SK-N-SH (cell line): Measurements from ENCODE around the gene PIP5K1C. TPM values are rescaled to one million over a fixed set of nuclear protein-coding genes. Genes with fewer than 3 reads are reported as not detected.

Source experiments
- CTCF ChIA-PET: fragments of 300-600, 350-600 bp; formaldehyde crosslinking; extraction: SDS; loops from one replicate; lab custom pipeline; 2021; lab: Yijun Ruan, JAX
- POLR2A ChIA-PET: fragments of 350-600 bp; sonication (Branson Sonifier 250); formaldehyde crosslinking; extraction: SDS; loops from one replicate; lab custom pipeline; 2020; ENCODE audit warnings: antibody characterized with exemption, inconsistent platforms; lab: Yijun Ruan, JAX
- DNase-seq: peaks from one replicate; pipeline ENCODE4 v3.0.0; 2012
- H2AFZ ChIP-seq: fragments of 200-600 bp; sonication (generic); 2 replicates; pipeline ENCODE4 v1.8.1; 2016; ENCODE audit warnings: antibody characterized with exemption, mild to moderate bottlenecking, low read depth
- H3F3A ChIP-seq: fragments of 200-600 bp; sonication (generic); replicated peaks from 2 replicates; pipeline ENCODE3; 2016; ENCODE audit warnings: antibody characterized with exemption, mild to moderate bottlenecking; ENCODE audit not compliant: insufficient read depth
- H3K27ac ChIP-seq, 2 experiments: fragments of 200-500 bp in 1 of 2; fragments of 200-600 bp in 1 of 2; sonication (Bioruptor generic) in 1 of 2; sonication (generic), shearing (Covaris generic) in 1 of 2; 2 replicates each; pipeline versions ENCODE4 v1.5.1 to v1.6.1; 2014 to 2016; ENCODE audit warnings: low read depth in 2 of 2, inconsistent platforms in 1 of 2, low read length in 1 of 2, mild to moderate bottlenecking in 1 of 2, mixed read lengths in 1 of 2
- H3K27me3 ChIP-seq: fragments of 200-600 bp; sonication (generic), shearing (Covaris generic); 2 replicates; pipeline ENCODE4 v1.6.1; 2016; ENCODE audit warnings: mixed run types; ENCODE audit not compliant: insufficient read depth
- H3K36me3 ChIP-seq, 2 experiments: fragments of 200-500 bp in 1 of 2; fragments of 200-600 bp in 1 of 2; sonication (Bioruptor generic) in 1 of 2; sonication (generic) in 1 of 2; replicated peaks in 1 of 2; 2 replicates each; pipeline versions ENCODE3 to v1.5.1; 2014 to 2016; ENCODE audit warnings: low read length in 1 of 2, mild to moderate bottlenecking in 1 of 2; ENCODE audit not compliant: insufficient read depth in 2 of 2, control insufficient read depth in 1 of 2
- H3K4me1 ChIP-seq, 2 experiments: fragments of 200-500 bp in 1 of 2; fragments of 200-600 bp in 1 of 2; sonication (Bioruptor generic) in 1 of 2; sonication (generic), shearing (Covaris generic) in 1 of 2; 2 replicates each; pipeline versions ENCODE4 v1.5.1 to v1.6.1; 2014 to 2016; ENCODE audit warnings: low read depth in 1 of 2, low read length in 1 of 2, mixed run types in 1 of 2; ENCODE audit not compliant: insufficient read depth in 2 of 2, control insufficient read depth in 1 of 2
- H3K4me2 ChIP-seq: fragments of 200-600 bp; sonication (generic), shearing (Covaris generic); 2 replicates; pipeline ENCODE4 v1.6.1; 2017; ENCODE audit warnings: mixed run types
- H3K4me3 ChIP-seq, 2 experiments: fragments of 200-500 bp in 1 of 2; fragments of 200-600 bp in 1 of 2; sonication (Bioruptor generic) in 1 of 2; sonication (generic), shearing (Covaris generic) in 1 of 2; 2 replicates each; pipeline versions ENCODE4 v1.5.1 to v1.8.1; 2014 to 2016; ENCODE audit warnings: low read depth in 2 of 2, inconsistent platforms in 1 of 2, low read length in 1 of 2, mild to moderate bottlenecking in 1 of 2, mixed read lengths in 1 of 2, moderate library complexity in 1 of 2
- H3K79me2 ChIP-seq: fragments of 200-600 bp; sonication (generic); 2 replicates; pipeline ENCODE4 v1.8.1; 2017; ENCODE audit warnings: mild to moderate bottlenecking; ENCODE audit not compliant: insufficient read depth
- H3K9ac ChIP-seq: fragments of 200-600 bp; sonication (generic); 2 replicates; pipeline ENCODE4 v1.6.1; 2017; ENCODE audit warnings: mixed run types
- H3K9me2 ChIP-seq: fragments of 200-600 bp; sonication (generic); 2 replicates; pipeline ENCODE4 v1.6.1; 2017; ENCODE audit warnings: mixed run types
- H3K9me3 ChIP-seq: fragments of 200-600 bp; sonication (generic); 2 replicates; pipeline ENCODE4 v1.6.1; 2017; ENCODE audit warnings: mixed run types, mild to moderate bottlenecking, moderate library complexity
- H4K20me1 ChIP-seq: fragments of 200-600 bp; sonication (generic); 2 replicates; pipeline ENCODE4 v1.6.1; 2017; ENCODE audit warnings: mild to moderate bottlenecking, mixed run types; ENCODE audit not compliant: insufficient read depth
- CHD2 ChIP-seq: fragments of 150-350 bp; IDR thresholded peaks from 2 replicates; pipeline ENCODE4 v1.6.1; 2018; ENCODE audit warnings: low read length; ENCODE audit not compliant: partially characterized antibody
- EP300 ChIP-seq, 2 experiments: IDR thresholded peaks; 2 replicates each; pipeline versions ENCODE4 v1.4.0 to v1.6.1; 2012; ENCODE audit warnings: borderline replicate concordance in 1 of 2, low read depth in 1 of 2, low read length in 1 of 2
- FOXM1 ChIP-seq: IDR thresholded peaks from 2 replicates; pipeline ENCODE4 v1.4.0; 2012; ENCODE audit warnings: low read depth, mild to moderate bottlenecking
- GABPA ChIP-seq: IDR thresholded peaks from 2 replicates; pipeline ENCODE4 v1.4.0; 2012; ENCODE audit warnings: low read depth, mild to moderate bottlenecking
- JUND ChIP-seq: IDR thresholded peaks from 2 replicates; pipeline ENCODE4 v1.4.0; 2012
- MXI1 ChIP-seq: IDR thresholded peaks from 2 replicates; pipeline ENCODE4 v1.6.1; 2012; ENCODE audit warnings: mild to moderate bottlenecking, low read depth, low read length, improper control_type of control experiment
- NFIC ChIP-seq: IDR thresholded peaks from 2 replicates; pipeline ENCODE4 v1.4.0; 2012; ENCODE audit warnings: borderline replicate concordance
- NRF1 ChIP-seq: IDR thresholded peaks from 2 replicates; pipeline ENCODE4 v1.6.1; 2012; ENCODE audit warnings: low read depth, mild to moderate bottlenecking, low read length
- POLR2AphosphoS5 ChIP-seq: IDR thresholded peaks from 2 replicates; pipeline ENCODE4 v1.6.1; 2012; ENCODE audit warnings: low read depth, low read length
- RCOR1 ChIP-seq: fragments of 150-350 bp; IDR thresholded peaks from 2 replicates; pipeline ENCODE4 v1.6.1; 2017; ENCODE audit warnings: antibody characterized with exemption, low read length
- SMC3 ChIP-seq: IDR thresholded peaks from 2 replicates; pipeline ENCODE4 v1.6.1; 2012; ENCODE audit warnings: low read depth, low read length, improper control_type of control experiment
- TAF1 ChIP-seq: IDR thresholded peaks from 2 replicates; pipeline ENCODE4 v1.6.1; 2012; ENCODE audit warnings: low read depth, mild to moderate bottlenecking, low read length, moderate library complexity, borderline replicate concordance
- WGBS: methylation state at CpG from one replicate; pipeline ENCODE4 v1.1.6; 2017; ENCODE audit warnings: low lambda C conversion rate; 5-methylcytosine and 5-hydroxymethylcytosine counted together
- polyA plus RNA-seq, 3 experiments: library from polyadenylated mRNA; depleted of rRNA; stranded (reverse); fragments of >200 nt; gene quantifications; 2 replicates each; pipeline ENCODE4 v1.2.3, GENCODE V29; 2012
- TF ChIP-seq, protein P1 (sequence below): fragments of 150-350 bp; IDR thresholded peaks from 2 replicates; pipeline ENCODE4 v1.6.1; 2016; ENCODE audit warnings: mild to moderate bottlenecking, low read depth, low read length
- TF ChIP-seq, protein P2 (sequence below): IDR thresholded peaks from 2 replicates; pipeline ENCODE4 v1.6.1; 2012; ENCODE audit warnings: mild to moderate bottlenecking, low read depth, low read length, moderate library complexity
- TF ChIP-seq, protein P3 (sequence below): IDR thresholded peaks from 2 replicates; pipeline ENCODE4 v1.4.0; 2012; ENCODE audit warnings: low read depth, borderline replicate concordance

PIP5K1C gene
- polyA plus RNA-seq, 1 of the 3 experiments (the other 2 are of a cell fraction): 12.3 TPM

DNA sequence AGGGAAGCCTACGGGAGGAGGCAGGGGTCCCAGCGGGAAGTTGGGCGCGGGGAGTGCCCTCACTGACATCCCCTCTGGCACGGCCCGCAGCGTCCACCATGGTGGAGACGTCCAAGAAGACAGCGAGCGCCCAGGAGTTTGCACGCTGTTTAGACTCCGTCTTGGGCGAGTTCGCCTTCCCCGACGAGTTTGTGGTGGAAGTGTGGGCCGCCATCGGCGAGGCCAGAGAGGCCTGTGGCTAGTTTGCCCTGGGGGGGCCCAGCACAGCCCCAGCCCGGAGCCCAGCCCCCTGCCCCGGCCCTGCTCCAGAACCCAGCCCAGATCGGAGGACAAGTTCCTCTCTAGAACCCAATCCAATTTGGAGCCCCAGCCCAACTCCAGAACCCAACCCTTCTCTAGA lies 110.3 kb downstream of the PIP5K1C start:
- Histone ChIP-seq H3K4me2 (no peak overlapping the region), H3K36me3 (no peaks in the 10 kb centered on the region), H4K20me1 (no peaks in the 10 kb centered on the region), H3K9me2 (no peaks in the 10 kb centered on the region), H3K27me3 (no peaks in the 10 kb centered on the region), H3K4me1 (peaks cover 0 to 7% of the 10 kb centered on the region in 2 experiments; a peak in 1 of 4 replicates), H2AFZ (no peak overlapping the region), H3F3A (peaks cover 13% of the 10 kb centered on the region), H3K79me2 (no peaks in the 10 kb centered on the region), H3K4me3 (no peak overlapping the region), H3K9ac (no peak overlapping the region), H3K27ac (no peak overlapping the region), H3K9me3 (no peaks in the 10 kb centered on the region)
- no peak for DNase-seq
- TF ChIP-seq EP300 (IDR thresholded peaks at IDR 0.05; ENCODE audit: borderline replicate concordance in 1 of 2, low read depth in 1 of 2, low read length in 1 of 2) (no peak), NRF1 (no peak), TAF1 (no peak), POLR2AphosphoS5 (no peak), FOXM1 (no peak), RCOR1 (no peak), SMC3 (no peak), GABPA (no peak), CHD2 (no peak)
- TF ChIP-seq, protein P1, sequence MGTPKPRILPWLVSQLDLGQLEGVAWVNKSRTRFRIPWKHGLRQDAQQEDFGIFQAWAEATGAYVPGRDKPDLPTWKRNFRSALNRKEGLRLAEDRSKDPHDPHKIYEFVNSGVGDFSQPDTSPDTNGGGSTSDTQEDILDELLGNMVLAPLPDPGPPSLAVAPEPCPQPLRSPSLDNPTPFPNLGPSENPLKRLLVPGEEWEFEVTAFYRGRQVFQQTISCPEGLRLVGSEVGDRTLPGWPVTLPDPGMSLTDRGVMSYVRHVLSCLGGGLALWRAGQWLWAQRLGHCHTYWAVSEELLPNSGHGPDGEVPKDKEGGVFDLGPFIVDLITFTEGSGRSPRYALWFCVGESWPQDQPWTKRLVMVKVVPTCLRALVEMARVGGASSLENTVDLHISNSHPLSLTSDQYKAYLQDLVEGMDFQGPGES: no peak
- ChIA-PET POLR2A (no interaction called here), CTCF (interaction anchor here (0.6 to 1.1 kb wide), 3 partner anchors 64 to 285 kb away, joined by 3 to 4 read pairs (median 4); no protein-coding TSS in a partner anchor)
- 86% methylated on average over 13 of the region's 22 CpGs for WGBS

DNA sequence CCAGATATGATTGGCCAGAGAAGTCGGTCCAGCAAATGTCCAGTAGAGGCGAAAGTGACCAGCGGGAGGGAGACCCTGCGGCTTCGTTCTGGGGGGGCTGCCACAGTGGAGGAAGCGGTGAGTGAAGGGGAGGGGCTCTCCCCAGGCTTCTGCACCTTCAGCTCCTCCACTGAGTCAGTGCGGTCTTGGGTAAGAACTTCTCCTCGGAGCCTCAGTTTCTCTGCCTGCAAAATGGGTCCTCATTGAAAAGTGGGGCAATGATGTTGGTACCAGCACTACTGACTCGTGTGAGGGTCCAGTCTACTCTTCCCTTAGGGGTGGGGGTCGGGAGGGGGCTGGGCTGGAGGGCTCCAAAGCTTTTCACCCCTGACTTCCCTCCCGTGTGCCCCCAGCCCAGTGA lies 110.8 kb downstream of the PIP5K1C start:
- Histone ChIP-seq H3K9me3 (no peaks in the 10 kb centered on the region), H3K4me2 (no peak overlapping the region), H3K36me3 (no peaks in the 10 kb centered on the region), H3K79me2 (no peaks in the 10 kb centered on the region), H4K20me1 (no peaks in the 10 kb centered on the region), H3F3A (peaks cover 13% of the 10 kb centered on the region), H2AFZ (no peak overlapping the region), H3K4me1 (peaks cover 0 to 7% of the 10 kb centered on the region in 2 experiments; a peak in 1 of 4 replicates), H3K27ac (no peak overlapping the region), H3K9ac (no peak overlapping the region), H3K4me3 (no peak overlapping the region), H3K27me3 (no peaks in the 10 kb centered on the region), H3K9me2 (no peaks in the 10 kb centered on the region)
- no peak for DNase-seq
- POLR2A ChIA-PET: no interaction called here
- WGBS: 37% methylated on average over 10 of the region's 11 CpGs
- TF ChIP-seq NFIC: no peak
- TF ChIP-seq, protein P2, sequence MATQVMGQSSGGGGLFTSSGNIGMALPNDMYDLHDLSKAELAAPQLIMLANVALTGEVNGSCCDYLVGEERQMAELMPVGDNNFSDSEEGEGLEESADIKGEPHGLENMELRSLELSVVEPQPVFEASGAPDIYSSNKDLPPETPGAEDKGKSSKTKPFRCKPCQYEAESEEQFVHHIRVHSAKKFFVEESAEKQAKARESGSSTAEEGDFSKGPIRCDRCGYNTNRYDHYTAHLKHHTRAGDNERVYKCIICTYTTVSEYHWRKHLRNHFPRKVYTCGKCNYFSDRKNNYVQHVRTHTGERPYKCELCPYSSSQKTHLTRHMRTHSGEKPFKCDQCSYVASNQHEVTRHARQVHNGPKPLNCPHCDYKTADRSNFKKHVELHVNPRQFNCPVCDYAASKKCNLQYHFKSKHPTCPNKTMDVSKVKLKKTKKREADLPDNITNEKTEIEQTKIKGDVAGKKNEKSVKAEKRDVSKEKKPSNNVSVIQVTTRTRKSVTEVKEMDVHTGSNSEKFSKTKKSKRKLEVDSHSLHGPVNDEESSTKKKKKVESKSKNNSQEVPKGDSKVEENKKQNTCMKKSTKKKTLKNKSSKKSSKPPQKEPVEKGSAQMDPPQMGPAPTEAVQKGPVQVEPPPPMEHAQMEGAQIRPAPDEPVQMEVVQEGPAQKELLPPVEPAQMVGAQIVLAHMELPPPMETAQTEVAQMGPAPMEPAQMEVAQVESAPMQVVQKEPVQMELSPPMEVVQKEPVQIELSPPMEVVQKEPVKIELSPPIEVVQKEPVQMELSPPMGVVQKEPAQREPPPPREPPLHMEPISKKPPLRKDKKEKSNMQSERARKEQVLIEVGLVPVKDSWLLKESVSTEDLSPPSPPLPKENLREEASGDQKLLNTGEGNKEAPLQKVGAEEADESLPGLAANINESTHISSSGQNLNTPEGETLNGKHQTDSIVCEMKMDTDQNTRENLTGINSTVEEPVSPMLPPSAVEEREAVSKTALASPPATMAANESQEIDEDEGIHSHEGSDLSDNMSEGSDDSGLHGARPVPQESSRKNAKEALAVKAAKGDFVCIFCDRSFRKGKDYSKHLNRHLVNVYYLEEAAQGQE: no peak
- TF ChIP-seq CHD2: no peak
- TF ChIP-seq NRF1: no peak
- no peak for TF ChIP-seq JUND
- TF ChIP-seq, protein P3, sequence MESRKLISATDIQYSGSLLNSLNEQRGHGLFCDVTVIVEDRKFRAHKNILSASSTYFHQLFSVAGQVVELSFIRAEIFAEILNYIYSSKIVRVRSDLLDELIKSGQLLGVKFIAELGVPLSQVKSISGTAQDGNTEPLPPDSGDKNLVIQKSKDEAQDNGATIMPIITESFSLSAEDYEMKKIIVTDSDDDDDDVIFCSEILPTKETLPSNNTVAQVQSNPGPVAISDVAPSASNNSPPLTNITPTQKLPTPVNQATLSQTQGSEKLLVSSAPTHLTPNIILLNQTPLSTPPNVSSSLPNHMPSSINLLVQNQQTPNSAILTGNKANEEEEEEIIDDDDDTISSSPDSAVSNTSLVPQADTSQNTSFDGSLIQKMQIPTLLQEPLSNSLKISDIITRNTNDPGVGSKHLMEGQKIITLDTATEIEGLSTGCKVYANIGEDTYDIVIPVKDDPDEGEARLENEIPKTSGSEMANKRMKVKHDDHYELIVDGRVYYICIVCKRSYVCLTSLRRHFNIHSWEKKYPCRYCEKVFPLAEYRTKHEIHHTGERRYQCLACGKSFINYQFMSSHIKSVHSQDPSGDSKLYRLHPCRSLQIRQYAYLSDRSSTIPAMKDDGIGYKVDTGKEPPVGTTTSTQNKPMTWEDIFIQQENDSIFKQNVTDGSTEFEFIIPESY: no peak
- TF ChIP-seq MXI1: no peak
- CTCF ChIA-PET: interaction anchor here (0.6 to 1.0 kb wide), 2 partner anchors 64 to 285 kb away, joined by 3 to 4 read pairs; no protein-coding TSS in a partner anchor
